ENCODE measurements around the gene MAP4. TPM values are rescaled to one million over a fixed set of nuclear protein-coding genes. Genes with fewer than 3 reads are reported as not detected.
"Not testable (repeated sequence)": the region's sequence is repeated elsewhere in the genome, so short reads cannot be mapped to it uniquely, and the experiment has no call there.

MAP4 gene
- 100 to 1,000 TPM; 597 to 976 (median 687) TPM for total RNA-seq

- ATAC-seq (peak; percentile 59 to 61), DNase-seq (peak; percentile 38 to 46)
- H3K9me3 ChIP-seq = no peaks in the 10 kb centered on the region
- TF ChIP-seq CTCF (IDR thresholded peaks at IDR 0.05 in 4 of 5, conservative IDR thresholded peaks at IDR 0.05 in 1 of 5) (no peak), POLR2A (IDR thresholded peaks at IDR 0.05) (peak; percentile 40 to 77)
- H3K27ac ChIP-seq = peak within 1 kb of the TSS; percentile 90 to 96 (median 92)
- H3K27me3 ChIP-seq = no peaks in the 10 kb centered on the region
- H3K36me3 ChIP-seq = no peaks in the 10 kb centered on the region
- in situ Hi-C loops (cut with MboI; ENCODE audit: low sequenced_read_pairs in 4 of 4) (loop anchor here in 1 of 4 donors (10.0 kb wide), 1 partner anchor 58 kb away; no protein-coding TSS in a partner anchor), intact Hi-C loops (cut with DNase I; ENCODE audit: low total_unique reads) (loop anchor here (1.0 kb wide), 1 partner anchor 71 kb away; no protein-coding TSS in a partner anchor)
- H3K4me3 ChIP-seq = peak within 1 kb of the TSS; percentile 43 to 66 (median 56)
- peaks cover 49 to 70% of the 10 kb centered on the region in 2 donors for H3K4me1 ChIP-seq
Measured at GRCh38 chr3:48016301-48016973, at the start of gene MAP4. Gene MAP4, minus strand, starts transcription at chr3:48016416. Its CDS starts 17,556 bp downstream, at chr3:47998860.

- Histone ChIP-seq H3K4me1 (peaks cover 54 to 62% of the 10 kb centered on the region in 2 donors), H3K4me3 (no peak overlapping the region), H3K27ac (peak overlapping the region in 2 of 4 donors; percentile 2 to 59), H3K27me3 (no peaks in the 10 kb centered on the region), H3K36me3 (no peaks in the 10 kb centered on the region), H3K9me3 (no peaks in the 10 kb centered on the region)
- no peak for TF ChIP-seq CTCF (IDR thresholded peaks at IDR 0.05 in 4 of 5, conservative IDR thresholded peaks at IDR 0.05 in 1 of 5)
- TF ChIP-seq POLR2A (IDR thresholded peaks at IDR 0.05) = no peak
- DNase-seq = no peak
- intact Hi-C loops (cut with DNase I; ENCODE audit: low total_unique reads) (no loop called here), in situ Hi-C loops (cut with MboI; ENCODE audit: low sequenced_read_pairs in 4 of 4) (no loop called here)
- no peak for ATAC-seq
Measured at GRCh38 chr3:48065035-48065434, 48.8 kb upstream of the MAP4 start.

GRCh38 chr3:48064292-48064829 lies 48.1 kb upstream of the MAP4 start:
- peak overlapping the region in 3 of 4 donors; percentile 2 to 59 (median 40) for H3K27ac ChIP-seq
- H3K9me3 ChIP-seq = no peaks in the 10 kb centered on the region
- H3K4me3 ChIP-seq = no peak overlapping the region
- in situ Hi-C loops (cut with MboI; ENCODE audit: low sequenced_read_pairs in 4 of 4) = no loop called here
- intact Hi-C loops (cut with DNase I; ENCODE audit: low total_unique reads) = no loop called here
- H3K27me3 ChIP-seq = no peaks in the 10 kb centered on the region
- no peak for TF ChIP-seq CTCF (IDR thresholded peaks at IDR 0.05 in 4 of 5, conservative IDR thresholded peaks at IDR 0.05 in 1 of 5)
- TF ChIP-seq POLR2A (IDR thresholded peaks at IDR 0.05) = no peak
- H3K36me3 ChIP-seq = no peaks in the 10 kb centered on the region
- H3K4me1 ChIP-seq = peaks cover 48 to 58% of the 10 kb centered on the region in 2 donors
- DNase-seq (no peak), ATAC-seq (no peak)

DNA sequence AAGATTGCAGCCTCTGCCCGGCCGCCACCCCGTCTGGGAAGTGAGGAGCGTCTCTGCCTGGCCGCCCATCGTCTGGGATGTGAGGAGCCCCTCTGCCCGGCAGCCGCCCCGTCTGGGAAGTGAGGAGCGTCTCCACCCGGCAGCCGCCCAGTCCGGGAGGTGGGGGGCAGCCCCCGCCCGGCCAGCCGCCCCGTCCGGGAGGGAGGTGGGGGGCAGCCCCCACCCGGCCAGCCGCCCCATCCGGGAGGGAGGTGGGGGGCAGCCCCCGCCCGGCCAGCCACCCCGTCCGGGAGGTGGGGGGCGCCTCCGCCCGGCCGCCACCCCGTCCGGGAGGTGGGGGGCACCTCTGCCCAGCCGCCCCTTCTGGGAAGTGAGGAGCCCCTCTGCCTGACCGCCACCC lies 45.4 kb upstream of the MAP4 start:
- DNase-seq = peak in 1 of 2 donors; percentile 8
- ATAC-seq; H3K27me3 ChIP-seq; H3K27ac ChIP-seq; H3K9me3 ChIP-seq; H3K4me3 ChIP-seq; intact Hi-C loops (cut with DNase I; ENCODE audit: low total_unique reads); H3K36me3 ChIP-seq; in situ Hi-C loops (cut with MboI; ENCODE audit: low sequenced_read_pairs in 4 of 4): not testable (repeated sequence)
- H3K4me1 ChIP-seq = peaks cover 38 to 53% of the 10 kb centered on the region in 2 donors

DNA sequence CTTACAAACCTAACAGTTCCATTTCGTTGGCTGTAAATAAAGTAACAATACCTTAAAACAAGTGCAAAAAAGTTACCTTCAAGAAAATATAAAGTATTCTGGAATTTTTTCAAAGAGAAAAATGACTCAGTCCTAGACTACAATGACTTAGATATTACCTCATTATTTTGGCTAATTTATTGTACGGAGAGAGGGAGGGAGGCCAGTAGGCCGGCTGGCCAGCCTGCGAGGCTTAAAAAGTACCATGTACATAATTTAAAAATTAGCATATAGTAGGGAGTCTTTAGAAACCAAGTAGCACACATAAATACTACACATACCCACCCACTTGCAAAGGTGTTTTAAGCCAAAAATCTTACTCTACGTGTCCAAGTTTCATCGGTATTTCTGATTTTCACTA lies 41.9 kb upstream of the MAP4 start:
- peak overlapping the region; percentile 25 to 75 (median 64) for H3K27ac ChIP-seq
- no peaks in the 10 kb centered on the region for H3K27me3 ChIP-seq
- DNase-seq (no peak), ATAC-seq (no peak)
- no peak for TF ChIP-seq POLR2A (IDR thresholded peaks at IDR 0.05)
- no peak for TF ChIP-seq CTCF (IDR thresholded peaks at IDR 0.05 in 4 of 5, conservative IDR thresholded peaks at IDR 0.05 in 1 of 5)
- no peaks in the 10 kb centered on the region for H3K36me3 ChIP-seq
- intact Hi-C loops (cut with DNase I; ENCODE audit: low total_unique reads) = no loop called here
- H3K4me1 ChIP-seq = peaks cover 25 to 34% of the 10 kb centered on the region in 2 donors
- no peaks in the 10 kb centered on the region for H3K9me3 ChIP-seq
- peak overlapping the region in 1 of 4 donors; percentile 1 for H3K4me3 ChIP-seq
- in situ Hi-C loops (cut with MboI; ENCODE audit: low sequenced_read_pairs in 4 of 4) = no loop called here
